ENCODE data around the gene TMEM87B. TPM values are rescaled to one million over a fixed set of nuclear protein-coding genes. Genes with fewer than 3 reads are reported as not detected.

TMEM87B gene
- total RNA-seq, 2 experiments from 2014 or later: 13.9 to 22.8 TPM

DNA sequence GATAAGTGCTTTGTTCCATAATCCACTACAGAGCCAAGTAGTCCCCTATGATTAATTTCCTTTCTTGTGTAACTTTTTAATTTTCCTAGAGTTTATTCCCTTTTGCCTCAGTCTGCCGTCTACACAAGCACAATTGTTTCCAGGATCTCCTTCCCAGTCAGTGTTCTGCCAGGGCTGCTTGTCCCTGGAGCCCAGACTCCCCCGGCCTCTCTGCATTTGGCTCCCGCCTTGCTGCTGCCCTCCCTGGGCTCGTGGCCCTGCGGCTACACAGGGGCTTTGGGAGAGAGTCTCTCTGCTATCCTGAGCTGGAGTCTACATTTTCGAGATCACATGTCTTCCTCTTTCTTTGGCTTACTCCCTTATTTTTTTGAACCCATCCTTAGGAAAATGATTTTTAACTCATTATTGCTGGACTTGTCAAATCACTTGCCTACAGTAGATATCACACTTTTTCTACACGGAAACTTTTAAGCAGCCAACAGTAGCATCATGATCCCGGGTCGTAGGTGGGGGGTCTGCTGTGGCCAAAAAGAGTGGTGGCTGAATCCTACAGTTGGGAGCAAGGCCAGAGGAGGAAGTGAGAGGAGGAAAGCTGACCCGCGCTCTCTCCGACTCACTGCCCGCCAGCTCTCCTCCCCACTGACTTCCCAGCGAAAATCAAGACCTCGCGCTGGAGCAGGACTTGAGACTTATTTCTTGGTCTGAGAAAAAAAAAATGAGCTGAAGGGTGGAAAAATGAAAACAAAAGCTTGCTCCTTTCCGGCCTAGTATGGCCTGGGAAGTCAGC is 92.5 kb downstream of the TMEM87B start:
- H3K36me3 ChIP-seq (ENCODE audit: insufficient read depth, low read length): no peaks in the 10 kb centered on the region
- DNase-seq (ENCODE audit: low spot score): no peak
- H4K20me1 ChIP-seq (ENCODE audit: insufficient read depth, low read length): no peaks in the 10 kb centered on the region
- no peak for TF ChIP-seq EZH2phosphoT487 (IDR thresholded peaks at IDR 0.05; ENCODE audit: borderline replicate concordance, low read depth, low read length)
- TF ChIP-seq, protein P1, sequence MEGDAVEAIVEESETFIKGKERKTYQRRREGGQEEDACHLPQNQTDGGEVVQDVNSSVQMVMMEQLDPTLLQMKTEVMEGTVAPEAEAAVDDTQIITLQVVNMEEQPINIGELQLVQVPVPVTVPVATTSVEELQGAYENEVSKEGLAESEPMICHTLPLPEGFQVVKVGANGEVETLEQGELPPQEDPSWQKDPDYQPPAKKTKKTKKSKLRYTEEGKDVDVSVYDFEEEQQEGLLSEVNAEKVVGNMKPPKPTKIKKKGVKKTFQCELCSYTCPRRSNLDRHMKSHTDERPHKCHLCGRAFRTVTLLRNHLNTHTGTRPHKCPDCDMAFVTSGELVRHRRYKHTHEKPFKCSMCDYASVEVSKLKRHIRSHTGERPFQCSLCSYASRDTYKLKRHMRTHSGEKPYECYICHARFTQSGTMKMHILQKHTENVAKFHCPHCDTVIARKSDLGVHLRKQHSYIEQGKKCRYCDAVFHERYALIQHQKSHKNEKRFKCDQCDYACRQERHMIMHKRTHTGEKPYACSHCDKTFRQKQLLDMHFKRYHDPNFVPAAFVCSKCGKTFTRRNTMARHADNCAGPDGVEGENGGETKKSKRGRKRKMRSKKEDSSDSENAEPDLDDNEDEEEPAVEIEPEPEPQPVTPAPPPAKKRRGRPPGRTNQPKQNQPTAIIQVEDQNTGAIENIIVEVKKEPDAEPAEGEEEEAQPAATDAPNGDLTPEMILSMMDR (conservative IDR thresholded peaks at IDR 0.05; ENCODE audit: low read length): no peak
- no peak overlapping the region for H3K27ac ChIP-seq (ENCODE audit: low read depth, low read length, poor library complexity, severe bottlenecking)
- intact Hi-C loops (cut with micrococcal nuclease; ENCODE audit: unreplicated experiment): no loop called here
- no peak overlapping the region for H3K4me3 ChIP-seq (ENCODE audit: low read depth, low read length, poor library complexity, severe bottlenecking)
- POLR2A ChIA-PET: interaction anchor here (1.2 kb wide), 1 partner anchor 13 kb away, joined by 3 read pairs; no protein-coding TSS in a partner anchor
- no peaks in the 10 kb centered on the region for H3K9me3 ChIP-seq (ENCODE audit: low read length)
- no peaks in the 10 kb centered on the region for H3K4me1 ChIP-seq (ENCODE audit: insufficient read depth, low read length, poor library complexity, severe bottlenecking)
- BruUV-seq (replicated peaks): no TSS peak
- H2AFZ ChIP-seq (ENCODE audit: low read length): no peak overlapping the region
- H3K79me2 ChIP-seq (ENCODE audit: insufficient read depth, low read depth, low read length): no peaks in the 10 kb centered on the region
- CTCF ChIA-PET (ENCODE audit: unreplicated experiment): no interaction called here
- no peaks in the 10 kb centered on the region for H3K9me2 ChIP-seq (ENCODE audit: insufficient read depth, low read length)
- H3K4me2 ChIP-seq (ENCODE audit: low read length): no peak overlapping the region

GRCh38 chr2:112148477-112148876 is 93.4 kb downstream of the TMEM87B start:
- Histone ChIP-seq H3K79me2 (ENCODE audit: insufficient read depth, low read depth, low read length) (no peaks in the 10 kb centered on the region), H3K4me2 (ENCODE audit: low read length) (no peak overlapping the region), H3K9me3 (ENCODE audit: low read length) (no peaks in the 10 kb centered on the region), H3K27ac (ENCODE audit: low read depth, low read length, poor library complexity, severe bottlenecking) (no peak overlapping the region), H3K36me3 (ENCODE audit: insufficient read depth, low read length) (no peaks in the 10 kb centered on the region), H2AFZ (ENCODE audit: low read length) (no peak overlapping the region), H3K9me2 (ENCODE audit: insufficient read depth, low read length) (no peaks in the 10 kb centered on the region), H4K20me1 (ENCODE audit: insufficient read depth, low read length) (no peaks in the 10 kb centered on the region), H3K4me3 (ENCODE audit: low read depth, low read length, poor library complexity, severe bottlenecking) (no peak overlapping the region), H3K4me1 (ENCODE audit: insufficient read depth, low read length, poor library complexity, severe bottlenecking) (no peaks in the 10 kb centered on the region)
- CTCF ChIA-PET (ENCODE audit: unreplicated experiment): no interaction called here
- no peak for DNase-seq (ENCODE audit: low spot score)
- POLR2A ChIA-PET: no interaction called here
- intact Hi-C loops (cut with micrococcal nuclease; ENCODE audit: unreplicated experiment): no loop called here
- no TSS peak for BruUV-seq (replicated peaks)
- no peak for TF ChIP-seq EZH2phosphoT487 (IDR thresholded peaks at IDR 0.05; ENCODE audit: borderline replicate concordance, low read depth, low read length)
- TF ChIP-seq, protein P1 (conservative IDR thresholded peaks at IDR 0.05; ENCODE audit: low read length): no peak

DNA sequence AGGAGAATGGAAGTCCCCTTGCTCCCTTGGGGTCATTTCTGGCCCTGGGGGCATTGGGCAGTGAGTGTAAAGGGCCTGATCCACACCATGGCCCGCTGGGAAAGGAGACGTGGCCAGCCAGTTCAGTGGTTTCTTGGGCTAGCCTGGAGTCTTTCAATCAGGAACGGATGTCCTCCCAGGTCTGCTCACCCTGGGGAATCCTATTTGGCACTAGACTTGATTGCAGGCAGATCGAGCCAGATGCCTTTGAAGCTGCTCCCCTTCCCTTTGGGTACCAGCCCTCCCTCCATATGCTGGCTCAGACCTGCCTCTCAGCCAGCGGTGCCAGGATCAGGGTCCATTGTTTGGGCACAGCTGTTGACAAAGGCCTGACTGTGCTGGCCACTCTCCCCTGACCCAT is 94.1 kb downstream of the TMEM87B start:
- H3K9me2 ChIP-seq (ENCODE audit: insufficient read depth, low read length): no peaks in the 10 kb centered on the region
- H3K9me3 ChIP-seq (ENCODE audit: low read length): no peaks in the 10 kb centered on the region
- H3K4me1 ChIP-seq (ENCODE audit: insufficient read depth, low read length, poor library complexity, severe bottlenecking): no peaks in the 10 kb centered on the region
- H3K4me2 ChIP-seq (ENCODE audit: low read length): no peak overlapping the region
- no peak for DNase-seq (ENCODE audit: low spot score)
- H3K27ac ChIP-seq (ENCODE audit: low read depth, low read length, poor library complexity, severe bottlenecking): no peak overlapping the region
- POLR2A ChIA-PET: no interaction called here
- H3K4me3 ChIP-seq (ENCODE audit: low read depth, low read length, poor library complexity, severe bottlenecking): no peak overlapping the region
- intact Hi-C loops (cut with micrococcal nuclease; ENCODE audit: unreplicated experiment): no loop called here
- no peaks in the 10 kb centered on the region for H3K79me2 ChIP-seq (ENCODE audit: insufficient read depth, low read depth, low read length)
- TF ChIP-seq, protein P1 (conservative IDR thresholded peaks at IDR 0.05; ENCODE audit: low read length): no peak
- no peak for TF ChIP-seq EZH2phosphoT487 (IDR thresholded peaks at IDR 0.05; ENCODE audit: borderline replicate concordance, low read depth, low read length)
- no TSS peak for BruUV-seq (replicated peaks)
- CTCF ChIA-PET (ENCODE audit: unreplicated experiment): no interaction called here
- no peak overlapping the region for H2AFZ ChIP-seq (ENCODE audit: low read length)
- H3K36me3 ChIP-seq (ENCODE audit: insufficient read depth, low read length): no peaks in the 10 kb centered on the region
- H4K20me1 ChIP-seq (ENCODE audit: insufficient read depth, low read length): no peaks in the 10 kb centered on the region

Data from OCI-LY7 (cell line).